Measurements from ENCODE around the gene CDC27. TPM values are rescaled to one million over a fixed set of nuclear protein-coding genes. Genes with fewer than 3 reads are reported as not detected.

CDC27 gene
- polyA plus RNA-seq, 1 experiment: 65.3 TPM

DNA sequence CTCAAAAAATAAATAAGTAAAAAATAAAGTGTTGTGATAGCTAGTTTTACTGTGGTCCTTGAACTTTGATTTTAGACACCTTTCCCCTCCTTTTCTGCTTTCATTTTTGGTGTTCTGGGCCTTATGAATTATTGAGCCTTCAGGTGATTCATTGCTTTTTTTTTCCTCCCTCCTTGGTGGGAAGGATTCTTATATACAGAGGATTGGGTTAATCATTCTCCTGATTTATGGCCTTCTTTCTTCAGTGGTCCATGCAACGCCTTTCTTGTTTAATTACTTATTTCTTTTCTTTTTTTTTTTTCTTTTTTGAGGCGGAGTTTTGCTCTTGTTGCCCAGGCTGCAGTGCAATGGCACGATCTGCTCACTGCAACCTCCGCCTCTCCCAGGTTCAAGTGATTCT, 12.1 kb upstream of the CDC27 start:
- POLR2A ChIA-PET: no interaction called here

DNA sequence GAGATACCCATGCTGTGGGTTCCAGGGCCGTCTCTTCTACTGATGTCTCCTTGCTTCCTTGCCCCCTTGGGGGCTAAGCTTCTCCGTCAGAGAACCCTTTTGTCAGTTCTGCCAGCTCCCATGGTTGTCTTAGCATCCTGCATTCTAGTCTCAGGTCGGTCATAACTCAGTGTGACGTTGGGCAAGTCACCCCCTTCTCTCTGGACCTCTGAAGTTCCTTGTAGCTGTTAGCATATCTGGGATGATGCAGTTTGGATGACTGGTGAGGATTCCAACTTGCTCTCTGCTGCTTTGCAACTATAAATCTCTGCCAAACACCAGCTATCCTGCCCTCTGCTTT, 11.2 kb upstream of the CDC27 start:
- TF ChIP-seq, protein P1, sequence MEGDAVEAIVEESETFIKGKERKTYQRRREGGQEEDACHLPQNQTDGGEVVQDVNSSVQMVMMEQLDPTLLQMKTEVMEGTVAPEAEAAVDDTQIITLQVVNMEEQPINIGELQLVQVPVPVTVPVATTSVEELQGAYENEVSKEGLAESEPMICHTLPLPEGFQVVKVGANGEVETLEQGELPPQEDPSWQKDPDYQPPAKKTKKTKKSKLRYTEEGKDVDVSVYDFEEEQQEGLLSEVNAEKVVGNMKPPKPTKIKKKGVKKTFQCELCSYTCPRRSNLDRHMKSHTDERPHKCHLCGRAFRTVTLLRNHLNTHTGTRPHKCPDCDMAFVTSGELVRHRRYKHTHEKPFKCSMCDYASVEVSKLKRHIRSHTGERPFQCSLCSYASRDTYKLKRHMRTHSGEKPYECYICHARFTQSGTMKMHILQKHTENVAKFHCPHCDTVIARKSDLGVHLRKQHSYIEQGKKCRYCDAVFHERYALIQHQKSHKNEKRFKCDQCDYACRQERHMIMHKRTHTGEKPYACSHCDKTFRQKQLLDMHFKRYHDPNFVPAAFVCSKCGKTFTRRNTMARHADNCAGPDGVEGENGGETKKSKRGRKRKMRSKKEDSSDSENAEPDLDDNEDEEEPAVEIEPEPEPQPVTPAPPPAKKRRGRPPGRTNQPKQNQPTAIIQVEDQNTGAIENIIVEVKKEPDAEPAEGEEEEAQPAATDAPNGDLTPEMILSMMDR (IDR thresholded peaks at IDR 0.05; ENCODE audit: insufficient read depth, low read depth, low read length): no peak
- ChIA-PET CTCF (no interaction called here), POLR2A (no interaction called here)
- no peaks in the 10 kb centered on the region for H3K36me3 ChIP-seq (ENCODE audit: control insufficient read depth, insufficient read depth, low read length)
- no peak overlapping the region for H3K4me3 ChIP-seq (ENCODE audit: low read depth, low read length)
- no peak for DNase-seq (ENCODE audit: low read depth)
- H3K27me3 ChIP-seq (ENCODE audit: control insufficient read depth, insufficient read depth, low read length): no peaks in the 10 kb centered on the region

More for the DNA sequence above, 12.1 kb upstream of the CDC27 start:
- CTCF ChIA-PET: no interaction called here
- no peak for DNase-seq (ENCODE audit: low read depth)
- no peaks in the 10 kb centered on the region for H3K27me3 ChIP-seq (ENCODE audit: control insufficient read depth, insufficient read depth, low read length)
- no peak overlapping the region for H3K4me3 ChIP-seq (ENCODE audit: low read depth, low read length)
- TF ChIP-seq, protein P1 (IDR thresholded peaks at IDR 0.05; ENCODE audit: insufficient read depth, low read depth, low read length): no peak
- H3K36me3 ChIP-seq (ENCODE audit: control insufficient read depth, insufficient read depth, low read length): no peaks in the 10 kb centered on the region

DNA sequence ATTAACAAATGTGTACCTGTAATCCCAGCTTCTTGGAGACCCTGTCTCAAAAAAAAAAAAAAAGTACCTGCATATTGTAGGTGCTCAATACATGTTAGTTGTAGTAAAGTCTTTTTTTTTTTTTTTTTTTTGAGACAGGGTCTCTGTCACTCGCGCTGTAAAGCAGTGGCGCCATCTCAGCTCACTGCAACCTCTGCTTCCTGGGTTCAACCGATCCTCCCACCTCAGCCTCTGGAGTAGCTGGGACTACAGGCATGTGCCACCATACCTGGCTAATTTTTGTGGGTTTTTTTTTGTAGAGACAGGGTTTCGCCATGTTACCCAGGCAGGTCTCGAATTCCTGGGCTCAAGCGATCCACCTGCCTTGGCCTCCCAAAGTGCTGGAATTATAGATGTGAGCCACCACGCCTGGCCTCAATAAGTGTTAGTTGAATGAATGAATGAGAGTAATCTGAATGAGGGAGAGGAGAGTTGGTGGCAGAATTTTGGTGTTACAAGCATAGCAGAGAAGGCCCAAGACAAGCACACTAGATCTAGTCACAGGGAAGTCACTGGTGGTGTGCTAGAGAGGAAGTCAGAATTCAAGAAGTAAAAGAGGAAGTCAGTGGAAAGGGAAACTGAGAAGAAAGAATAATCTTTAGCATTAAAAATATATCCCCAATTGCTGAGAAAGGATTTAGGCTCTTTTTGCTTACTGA, 10.7 kb upstream of the CDC27 start:
- no peak for DNase-seq (ENCODE audit: low read depth)
- CTCF ChIA-PET: interaction anchor here (0.5 kb wide), 1 partner anchor 8 kb away, joined by 3 read pairs; no protein-coding TSS in a partner anchor
- POLR2A ChIA-PET: no interaction called here
- Histone ChIP-seq H3K27me3 (ENCODE audit: control insufficient read depth, insufficient read depth, low read length) (no peaks in the 10 kb centered on the region), H3K36me3 (ENCODE audit: control insufficient read depth, insufficient read depth, low read length) (no peaks in the 10 kb centered on the region), H3K4me3 (ENCODE audit: low read depth, low read length) (no peak overlapping the region)
- TF ChIP-seq, protein P1 (IDR thresholded peaks at IDR 0.05; ENCODE audit: insufficient read depth, low read depth, low read length): no peak

DNA sequence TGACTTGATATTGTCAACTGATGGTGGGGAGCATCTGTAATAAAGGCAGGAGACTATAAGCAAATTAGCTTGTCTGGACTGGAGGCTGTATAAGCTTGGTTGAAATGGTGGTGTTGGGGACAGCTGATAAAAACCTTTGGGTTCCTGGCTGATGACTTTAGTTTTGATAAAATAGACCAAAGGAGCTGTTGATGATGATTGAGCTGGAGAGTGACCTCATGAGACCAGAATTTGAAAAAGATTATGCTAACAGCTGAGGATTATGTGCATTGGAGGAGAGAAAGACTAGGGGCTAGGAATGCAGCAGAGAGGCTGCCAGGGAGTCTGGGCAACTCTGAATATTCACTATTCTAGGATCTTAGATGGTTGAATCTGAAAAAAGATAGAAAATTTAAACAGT, 8.7 kb upstream of the CDC27 start:
- ChIA-PET CTCF (no interaction called here), POLR2A (no interaction called here)
- Histone ChIP-seq H3K4me3 (ENCODE audit: low read depth, low read length) (no peak overlapping the region), H3K27me3 (ENCODE audit: control insufficient read depth, insufficient read depth, low read length) (no peaks in the 10 kb centered on the region), H3K36me3 (ENCODE audit: control insufficient read depth, insufficient read depth, low read length) (no peaks in the 10 kb centered on the region)
- TF ChIP-seq, protein P1 (IDR thresholded peaks at IDR 0.05; ENCODE audit: insufficient read depth, low read depth, low read length): no peak
- no peak for DNase-seq (ENCODE audit: low read depth)

- POLR2A ChIA-PET: no interaction called here
- Histone ChIP-seq H3K36me3 (ENCODE audit: control insufficient read depth, insufficient read depth, low read length) (no peaks in the 10 kb centered on the region), H3K27me3 (ENCODE audit: control insufficient read depth, insufficient read depth, low read length) (no peaks in the 10 kb centered on the region), H3K4me3 (ENCODE audit: low read depth, low read length) (no peak overlapping the region)
- CTCF ChIA-PET: interaction anchor here (1.1 to 1.6 kb wide), 2 partner anchors 11 to 136 kb away, joined by 3 read pairs; no protein-coding TSS in a partner anchor
- TF ChIP-seq, protein P1 (IDR thresholded peaks at IDR 0.05; ENCODE audit: insufficient read depth, low read depth, low read length): no peak
- DNase-seq (ENCODE audit: low read depth): no peak
Measured at GRCh38 chr17:47193931-47194511, 4.9 kb upstream of the CDC27 start.

All from BJ (cell line).